ENCODE measurements around the gene KRTAP10-9.

Gene KRTAP10-9

DNA sequence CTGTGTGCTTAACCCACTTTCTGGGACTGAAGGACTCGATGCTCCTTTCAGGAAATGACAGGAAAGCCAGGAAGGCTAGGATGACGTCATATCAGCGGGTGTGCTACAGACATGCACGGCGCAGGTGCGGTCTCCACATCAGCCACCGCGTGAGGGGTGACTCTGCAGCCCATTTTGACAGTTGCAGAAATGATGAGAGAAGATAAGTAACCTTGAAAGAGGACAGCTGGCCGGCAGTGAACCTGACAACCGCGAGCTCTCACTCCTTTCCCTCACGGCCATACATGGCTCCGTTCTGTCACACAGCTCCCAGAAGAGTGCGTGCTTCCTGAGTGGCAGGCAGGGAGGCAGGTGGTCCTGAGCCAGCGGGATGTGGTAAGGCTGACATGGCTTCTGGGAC, 44.8 kb upstream of the KRTAP10-9 start:
- TF ChIP-seq, protein P1, sequence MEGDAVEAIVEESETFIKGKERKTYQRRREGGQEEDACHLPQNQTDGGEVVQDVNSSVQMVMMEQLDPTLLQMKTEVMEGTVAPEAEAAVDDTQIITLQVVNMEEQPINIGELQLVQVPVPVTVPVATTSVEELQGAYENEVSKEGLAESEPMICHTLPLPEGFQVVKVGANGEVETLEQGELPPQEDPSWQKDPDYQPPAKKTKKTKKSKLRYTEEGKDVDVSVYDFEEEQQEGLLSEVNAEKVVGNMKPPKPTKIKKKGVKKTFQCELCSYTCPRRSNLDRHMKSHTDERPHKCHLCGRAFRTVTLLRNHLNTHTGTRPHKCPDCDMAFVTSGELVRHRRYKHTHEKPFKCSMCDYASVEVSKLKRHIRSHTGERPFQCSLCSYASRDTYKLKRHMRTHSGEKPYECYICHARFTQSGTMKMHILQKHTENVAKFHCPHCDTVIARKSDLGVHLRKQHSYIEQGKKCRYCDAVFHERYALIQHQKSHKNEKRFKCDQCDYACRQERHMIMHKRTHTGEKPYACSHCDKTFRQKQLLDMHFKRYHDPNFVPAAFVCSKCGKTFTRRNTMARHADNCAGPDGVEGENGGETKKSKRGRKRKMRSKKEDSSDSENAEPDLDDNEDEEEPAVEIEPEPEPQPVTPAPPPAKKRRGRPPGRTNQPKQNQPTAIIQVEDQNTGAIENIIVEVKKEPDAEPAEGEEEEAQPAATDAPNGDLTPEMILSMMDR (conservative IDR thresholded peaks at IDR 0.05; ENCODE audit: control insufficient read depth, insufficient read depth, low read depth, low read length), result no peak
- no peak overlapping the region for H3K4me3 ChIP-seq (ENCODE audit: control insufficient read depth, low read depth, low read length)
- DNase-seq (ENCODE audit: low read depth), result no peak

DNA sequence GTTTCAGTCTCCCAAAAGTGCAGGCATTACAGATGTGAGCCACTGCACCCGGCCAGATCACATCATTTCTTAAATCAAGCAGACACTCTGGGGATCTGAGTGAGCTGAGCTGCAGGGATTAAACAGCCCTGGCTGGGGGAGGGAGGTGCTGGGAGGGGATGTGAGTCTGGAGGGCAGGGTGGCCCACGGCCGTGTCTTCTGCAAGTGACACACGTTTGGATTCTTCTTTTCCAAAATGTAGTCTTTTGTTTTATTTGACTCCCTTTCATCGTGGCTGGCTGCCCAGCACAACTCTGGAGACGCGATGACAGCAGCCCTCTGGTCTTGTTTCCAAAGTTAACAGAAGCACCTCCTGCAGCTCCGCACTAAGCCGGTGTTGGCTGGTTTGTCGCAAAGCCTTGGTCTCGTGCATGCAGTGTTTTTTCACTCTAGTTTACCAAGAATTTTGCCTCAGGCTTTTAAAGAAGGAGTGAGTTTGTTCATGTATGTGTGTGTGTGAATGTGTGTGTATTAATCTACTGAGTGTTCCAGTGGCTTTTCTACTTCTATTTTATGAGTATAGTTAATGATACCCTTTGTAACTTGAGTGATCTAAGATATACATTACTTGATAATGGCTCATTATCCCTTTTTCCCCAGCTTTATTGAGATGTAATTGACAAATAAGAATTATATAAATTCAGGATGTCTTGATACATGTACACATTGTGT, 43.6 kb upstream of the KRTAP10-9 start:
- DNase-seq (ENCODE audit: low read depth), result no peak
- TF ChIP-seq, protein P1 (conservative IDR thresholded peaks at IDR 0.05; ENCODE audit: control insufficient read depth, insufficient read depth, low read depth, low read length), result no peak

DNA sequence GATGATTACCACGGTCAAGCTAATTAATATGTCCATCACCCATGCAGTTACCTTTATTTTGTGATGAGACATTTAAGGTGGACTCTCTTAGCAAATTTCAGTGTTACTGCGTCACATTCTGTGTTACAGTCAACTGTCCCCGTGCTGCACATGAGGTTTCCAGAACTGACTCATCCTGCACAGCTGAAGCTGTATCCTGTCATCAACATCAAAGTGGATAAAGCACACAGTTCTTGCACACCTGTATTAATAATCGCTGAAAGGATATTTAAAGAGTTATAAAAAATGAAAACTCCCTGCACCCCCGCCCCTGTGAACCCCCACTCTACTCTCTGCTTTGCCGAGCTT, 43.1 kb upstream of the KRTAP10-9 start:
- TF ChIP-seq, protein P1 (conservative IDR thresholded peaks at IDR 0.05; ENCODE audit: control insufficient read depth, insufficient read depth, low read depth, low read length), result no peak
- H3K4me3 ChIP-seq (ENCODE audit: control insufficient read depth, low read depth, low read length), result no peak overlapping the region
- no peak for DNase-seq (ENCODE audit: low read depth)

More for the DNA sequence above, 43.6 kb upstream of the KRTAP10-9 start:
- H3K4me3 ChIP-seq (ENCODE audit: control insufficient read depth, low read depth, low read length), result no peak overlapping the region

DNA sequence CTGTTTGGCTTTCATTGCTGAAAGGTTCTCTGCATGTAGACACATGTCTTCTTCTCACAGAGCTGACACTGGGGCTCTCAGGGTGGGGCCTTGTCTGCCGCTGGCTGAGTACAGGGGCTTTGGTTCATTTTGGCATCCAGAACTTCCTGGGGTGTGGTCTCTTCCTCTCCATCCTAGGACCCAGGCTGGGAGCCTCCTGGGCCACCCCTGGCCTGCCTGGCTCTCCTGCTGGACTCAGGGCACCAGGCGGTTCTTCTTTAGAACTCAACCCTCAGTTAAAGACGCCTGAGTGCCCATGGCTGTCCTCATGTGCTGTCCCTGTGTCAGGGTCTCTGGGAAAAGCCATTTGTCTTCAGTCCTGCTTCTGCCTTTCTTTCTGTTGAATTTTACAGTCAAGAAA, 41.0 kb upstream of the KRTAP10-9 start:
- DNase-seq (ENCODE audit: low read depth), result no peak
- TF ChIP-seq, protein P1 (conservative IDR thresholded peaks at IDR 0.05; ENCODE audit: control insufficient read depth, insufficient read depth, low read depth, low read length), result no peak
- H3K4me3 ChIP-seq (ENCODE audit: control insufficient read depth, low read depth, low read length), result no peak overlapping the region

DNA sequence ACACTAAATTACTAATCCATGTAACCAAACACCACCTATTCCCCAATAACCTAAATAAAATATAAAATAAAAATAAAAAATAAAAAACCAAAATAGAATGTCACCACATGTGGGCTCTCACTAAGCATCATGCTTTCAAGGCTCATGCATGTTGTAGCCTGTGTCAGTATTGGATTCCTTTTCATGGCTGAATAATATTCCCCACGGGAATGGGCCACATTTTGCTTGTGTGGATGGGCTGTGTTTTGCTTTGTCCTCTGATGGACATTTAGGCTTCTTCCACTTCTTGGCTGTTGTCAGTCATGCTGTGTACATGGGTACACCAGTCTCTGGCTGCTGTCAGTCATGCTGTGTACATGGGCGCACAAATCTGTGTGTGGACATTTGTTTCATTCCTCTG, 37.8 kb upstream of the KRTAP10-9 start:
- TF ChIP-seq, protein P1 (conservative IDR thresholded peaks at IDR 0.05; ENCODE audit: control insufficient read depth, insufficient read depth, low read depth, low read length), result no peak
- DNase-seq (ENCODE audit: low read depth), result no peak

DNA sequence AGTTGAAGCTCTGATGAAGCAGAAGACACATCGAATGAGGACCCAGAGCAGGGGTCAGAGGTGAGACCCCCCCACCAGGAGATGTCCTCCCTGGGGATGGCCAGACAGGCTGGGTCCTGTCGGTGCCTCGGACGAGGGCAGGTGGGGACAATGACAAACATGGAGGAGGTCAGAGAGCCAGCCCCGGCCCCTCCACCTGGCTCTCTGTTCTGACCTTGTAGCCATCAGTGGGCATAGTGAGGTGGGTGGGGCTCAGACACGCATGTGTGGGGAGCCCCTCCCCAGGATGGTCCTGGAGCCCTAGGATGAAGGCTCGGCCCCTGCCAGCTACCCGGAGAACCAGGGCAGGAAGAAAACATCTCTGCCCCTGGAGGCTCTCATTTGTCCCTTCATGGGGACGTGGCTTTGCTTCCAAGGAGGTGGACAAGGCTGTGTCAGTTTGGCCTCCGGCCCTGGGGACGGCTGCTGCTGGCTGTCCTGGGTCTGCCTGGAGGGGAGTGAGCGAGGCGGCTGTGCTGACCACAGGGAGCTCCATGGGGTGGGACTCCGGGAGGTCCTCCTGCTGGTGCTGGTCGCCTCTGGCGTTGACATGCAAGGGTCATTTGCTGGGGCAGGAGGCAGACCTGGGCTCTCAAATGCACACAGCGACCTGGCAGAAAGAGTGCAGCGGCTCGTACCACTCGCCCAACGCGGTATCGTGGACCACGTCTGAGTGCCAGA, 37.1 kb upstream of the KRTAP10-9 start:
- TF ChIP-seq, protein P1 (conservative IDR thresholded peaks at IDR 0.05; ENCODE audit: control insufficient read depth, insufficient read depth, low read depth, low read length), result no peak
- no peak for DNase-seq (ENCODE audit: low read depth)
- no peak overlapping the region for H3K4me3 ChIP-seq (ENCODE audit: control insufficient read depth, low read depth, low read length)

More for the DNA sequence above, 37.8 kb upstream of the KRTAP10-9 start:
- no peak overlapping the region for H3K4me3 ChIP-seq (ENCODE audit: control insufficient read depth, low read depth, low read length)

Measured in fibroblast of mammary gland (primary cell).